HL-60 (cell line): Measurements from ENCODE around the gene ZFYVE27.

Experiments
- CTCF ChIP-seq: IDR thresholded peaks from one replicate; pipeline ENCODE4 v1.5.1; 2011; ENCODE audit warnings: low read length, control low read depth, inconsistent platforms; ENCODE audit not compliant: insufficient read depth
- GABPA ChIP-seq: IDR thresholded peaks from 2 replicates; pipeline ENCODE4 v1.6.1; 2012; ENCODE audit warnings: low read depth
- POLR2AphosphoS5 ChIP-seq: IDR thresholded peaks from 2 replicates; pipeline ENCODE4 v1.6.1; 2012; ENCODE audit warnings: low read depth
- REST ChIP-seq: IDR thresholded peaks from 2 replicates; pipeline ENCODE4 v1.6.1; 2012; ENCODE audit warnings: low read depth; ENCODE audit not compliant: insufficient replicate concordance

GRCh38 chr10:97744405-97745035 lies 7.6 kb downstream of the ZFYVE27 start:
- no peak for TF ChIP-seq CTCF
- no peak for TF ChIP-seq POLR2AphosphoS5
- TF ChIP-seq REST, result no peak
- TF ChIP-seq GABPA, result no peak
